Fibroblast of mammary gland (primary cell): ENCODE results near the gene CRABP1.
A peak's percentile ranks its signal among the peaks of the same experiment; 100 is the strongest.

Experiments
- DNase-seq: peaks from one replicate; pipeline ENCODE4 v3.0.0-alpha.2; 2010; ENCODE audit warnings: low read depth
- H3K4me3 ChIP-seq: 2 replicates; pipeline ENCODE4 v1.5.1; 2011; ENCODE audit warnings: low read depth, mild to moderate bottlenecking, low read length, moderate library complexity; ENCODE audit not compliant: control insufficient read depth
- TF ChIP-seq, protein P1 (sequence below): conservative IDR thresholded peaks from 2 replicates; pipeline ENCODE4 v1.5.1; 2011; ENCODE audit warnings: low read depth, low read length, inconsistent platforms; ENCODE audit not compliant: control insufficient read depth, insufficient read depth

Gene CRABP1

DNA sequence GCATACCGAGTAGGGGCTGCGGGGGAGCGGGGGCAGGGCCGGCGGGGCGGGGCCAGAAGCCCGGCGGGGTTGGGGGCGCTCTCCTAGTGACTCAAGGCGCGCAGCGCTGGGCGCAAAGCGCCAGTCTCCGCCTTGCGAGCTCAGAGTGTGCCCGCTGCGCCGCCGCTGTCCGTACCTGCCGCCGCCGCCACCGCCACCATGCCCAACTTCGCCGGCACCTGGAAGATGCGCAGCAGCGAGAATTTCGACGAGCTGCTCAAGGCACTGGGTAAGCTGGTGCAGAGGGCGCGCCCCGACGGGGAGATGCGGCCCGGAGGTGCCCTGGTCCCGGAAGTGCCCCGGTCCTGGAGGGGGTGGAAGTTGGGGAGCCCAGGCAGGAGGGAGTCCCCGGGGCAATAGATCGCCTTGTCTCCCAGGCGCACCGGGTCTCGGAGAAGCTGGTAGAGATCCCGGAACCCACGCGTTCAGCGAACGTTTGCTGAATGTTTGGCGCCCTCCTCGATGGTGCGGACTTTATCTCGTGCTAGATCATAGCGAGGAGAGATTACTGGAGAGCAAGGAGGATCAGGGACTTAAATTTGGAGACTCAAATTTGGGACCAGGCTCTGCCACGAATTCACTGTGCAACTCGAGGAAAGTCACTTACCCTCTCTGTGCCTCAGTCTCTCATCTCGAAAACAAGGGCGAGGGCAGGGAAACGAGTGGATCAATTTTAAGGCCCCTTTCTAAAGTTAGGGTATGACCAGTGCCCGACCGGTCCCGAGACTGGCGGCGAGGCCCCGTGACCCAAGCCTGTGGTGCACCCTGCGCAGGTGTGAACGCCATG is at the start of gene CRABP1:
CRABP1 (plus strand) TSS at position 123 of the 826 bp plus-strand sequence; CDS start at position 199, 76 bp downstream.
- TF ChIP-seq, protein P1, sequence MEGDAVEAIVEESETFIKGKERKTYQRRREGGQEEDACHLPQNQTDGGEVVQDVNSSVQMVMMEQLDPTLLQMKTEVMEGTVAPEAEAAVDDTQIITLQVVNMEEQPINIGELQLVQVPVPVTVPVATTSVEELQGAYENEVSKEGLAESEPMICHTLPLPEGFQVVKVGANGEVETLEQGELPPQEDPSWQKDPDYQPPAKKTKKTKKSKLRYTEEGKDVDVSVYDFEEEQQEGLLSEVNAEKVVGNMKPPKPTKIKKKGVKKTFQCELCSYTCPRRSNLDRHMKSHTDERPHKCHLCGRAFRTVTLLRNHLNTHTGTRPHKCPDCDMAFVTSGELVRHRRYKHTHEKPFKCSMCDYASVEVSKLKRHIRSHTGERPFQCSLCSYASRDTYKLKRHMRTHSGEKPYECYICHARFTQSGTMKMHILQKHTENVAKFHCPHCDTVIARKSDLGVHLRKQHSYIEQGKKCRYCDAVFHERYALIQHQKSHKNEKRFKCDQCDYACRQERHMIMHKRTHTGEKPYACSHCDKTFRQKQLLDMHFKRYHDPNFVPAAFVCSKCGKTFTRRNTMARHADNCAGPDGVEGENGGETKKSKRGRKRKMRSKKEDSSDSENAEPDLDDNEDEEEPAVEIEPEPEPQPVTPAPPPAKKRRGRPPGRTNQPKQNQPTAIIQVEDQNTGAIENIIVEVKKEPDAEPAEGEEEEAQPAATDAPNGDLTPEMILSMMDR = no peak

DNA sequence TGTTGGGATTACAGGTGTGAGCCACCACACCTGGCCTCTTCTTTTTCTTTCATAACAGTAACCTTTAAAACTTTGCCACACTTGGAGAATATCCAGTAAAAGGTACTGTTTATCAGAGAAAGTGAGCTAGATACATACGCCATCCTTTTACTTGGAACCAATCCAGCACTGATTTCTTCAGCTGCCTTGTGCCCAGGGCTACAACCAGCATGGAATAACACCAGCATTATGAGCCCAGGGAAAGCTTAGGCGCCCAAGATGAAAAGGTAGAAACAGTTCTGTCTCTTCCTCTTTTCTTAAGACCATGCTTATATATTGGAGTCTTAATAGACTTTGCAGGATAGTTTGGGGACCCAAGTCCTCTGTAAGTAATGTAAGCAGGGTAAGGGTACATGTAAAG is 49.1 kb upstream of the CRABP1 start:
- DNase-seq = no peak
- no peak overlapping the region for H3K4me3 ChIP-seq
- TF ChIP-seq, protein P1 = no peak

More for the DNA sequence above, at the start of gene CRABP1:
- no peak for DNase-seq
- H3K4me3 ChIP-seq = no peak within 1 kb of the TSS

DNA sequence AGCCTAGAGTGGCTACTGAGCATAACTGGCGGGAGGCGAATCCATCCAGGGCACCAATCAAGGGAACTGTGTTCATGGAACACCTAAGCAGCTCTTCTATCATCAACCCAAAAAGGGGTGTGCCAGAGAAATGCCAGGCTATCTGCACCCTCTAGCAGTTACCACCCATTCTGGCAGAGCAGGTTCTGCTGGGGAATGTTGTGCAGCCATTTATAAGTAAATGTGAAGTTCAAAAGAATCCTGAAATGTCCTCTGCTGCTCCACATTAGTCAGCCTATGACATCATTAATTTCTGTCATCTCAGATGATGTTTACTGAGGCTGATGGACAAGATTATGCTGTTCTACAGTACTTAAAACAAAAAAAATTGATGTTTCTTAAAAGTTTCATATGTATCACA is 48.5 kb upstream of the CRABP1 start:
- TF ChIP-seq, protein P1 = no peak
- no peak for DNase-seq
- no peak overlapping the region for H3K4me3 ChIP-seq

DNA sequence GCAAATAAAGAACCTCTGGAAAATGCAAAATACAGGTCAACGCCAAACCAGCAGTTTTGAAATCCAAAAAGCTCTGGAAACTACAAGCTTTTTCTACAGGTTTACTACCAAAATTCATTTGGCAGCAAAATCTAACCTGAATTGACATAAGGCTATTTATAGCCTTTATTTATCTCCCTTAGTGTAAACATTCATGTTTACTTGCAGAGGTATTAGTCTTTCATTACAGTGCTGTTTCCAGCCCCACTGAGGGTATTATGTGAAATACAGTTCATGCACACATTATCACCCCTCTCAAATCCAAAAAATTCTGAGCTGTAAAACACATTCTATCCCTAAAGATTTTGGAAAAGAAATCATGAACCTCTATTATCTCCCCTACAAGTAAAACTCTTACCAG is 47.9 kb upstream of the CRABP1 start:
- DNase-seq = no peak
- H3K4me3 ChIP-seq = no peak overlapping the region
- TF ChIP-seq, protein P1 = no peak

DNA sequence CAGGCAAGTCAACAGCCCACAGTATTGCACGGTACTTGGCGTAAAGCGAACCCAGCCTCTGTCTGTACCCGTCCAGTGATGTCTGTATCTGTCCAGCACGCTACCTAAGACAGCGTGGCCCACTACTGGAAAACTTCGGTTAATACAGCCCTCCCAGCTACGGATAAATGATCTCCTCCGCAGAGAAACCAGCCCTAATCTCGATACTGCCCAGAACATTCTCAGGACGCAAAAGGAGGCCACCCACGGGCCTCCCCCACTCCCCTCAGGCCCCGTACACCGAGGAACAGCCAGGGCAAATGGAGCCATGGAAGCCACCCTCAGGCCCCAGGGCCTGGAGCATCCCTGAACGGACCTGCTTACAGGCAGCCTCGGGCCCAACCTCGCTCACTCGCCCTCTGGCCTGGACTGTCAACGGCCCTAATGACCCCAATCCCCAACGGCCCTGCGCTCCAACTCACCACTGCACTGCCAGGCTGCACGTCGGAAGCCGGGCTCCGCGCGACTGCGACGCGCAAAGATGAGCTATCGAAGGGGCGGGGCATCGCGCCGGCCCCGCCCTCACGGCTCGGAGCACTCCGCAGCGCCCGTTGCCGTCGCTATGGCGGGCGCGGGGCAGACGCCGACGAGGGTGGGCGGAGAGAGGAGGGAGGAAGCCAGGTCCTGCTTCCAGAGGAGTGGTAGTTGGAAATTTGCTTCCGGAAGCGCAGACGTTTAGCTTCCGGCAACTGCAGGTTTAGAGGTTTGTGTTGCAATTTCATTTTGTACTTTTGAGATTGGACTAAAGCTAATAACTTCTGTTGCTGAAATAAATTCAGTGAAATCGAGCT is 40.8 kb upstream of the CRABP1 start, which contains the start of gene SKIC8:
SKIC8 (minus strand) TSS at position 509 of the 830 bp plus-strand sequence. CDS start 3,923 bp downstream, outside the sequence.
- TF ChIP-seq, protein P1 = no peak
- H3K4me3 ChIP-seq = peak within 1 kb of the TSS; percentile 95
- peak; percentile 79 for DNase-seq

DNA sequence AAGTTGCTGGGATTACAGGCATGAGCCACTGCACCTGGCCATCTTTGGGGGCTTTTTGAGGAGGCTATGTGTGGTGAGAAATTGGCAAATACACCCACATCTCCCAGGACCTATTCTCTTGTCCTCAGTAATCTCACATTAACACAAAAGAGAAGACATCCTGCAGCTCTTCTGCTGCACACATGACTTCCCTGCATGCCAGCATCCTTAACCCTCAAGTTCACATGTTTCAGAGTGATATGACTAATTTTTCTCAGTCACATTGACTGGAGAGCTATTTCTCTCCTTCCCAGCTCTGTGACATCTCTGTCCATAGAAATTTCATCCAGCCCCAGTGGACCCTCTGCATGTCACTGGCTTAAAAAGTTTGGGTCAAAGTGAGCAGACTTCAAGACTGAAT is 38.8 kb upstream of the CRABP1 start:
- H3K4me3 ChIP-seq = no peak overlapping the region
- TF ChIP-seq, protein P1 = no peak
- no peak for DNase-seq
